A549 (cell line): ENCODE measurements around the gene COL16A1. TPM values are rescaled to one million over a fixed set of nuclear protein-coding genes. Genes with fewer than 3 reads are reported as not detected.

ENCODE experiments used
- ATAC-seq, 2 experiments: fragments of 200-7000 bp in 1 of 2; fragments of >200 bp in 1 of 2; cut with Nextera tagmentation in 1 of 2; cut with Tn5 transposase in 1 of 2; 3 replicates each; pipeline versions ENCODE4 v1.8.0 to v1.9.1; 2018 to 2020; ENCODE audit warnings: mild to moderate bottlenecking in 1 of 2, moderate library complexity in 1 of 2
- CTCF ChIA-PET: fragments of 300-600 bp; sonication (Branson Sonifier 250); formaldehyde crosslinking; extraction: SDS; loops from one replicate; lab custom pipeline; 2021; ENCODE audit warnings: antibody characterized with exemption, inconsistent platforms; lab: Yijun Ruan, JAX
- POLR2A ChIA-PET: fragments of 350-600 bp; formaldehyde crosslinking; extraction: SDS; loops from one replicate; lab custom pipeline; 2021; ENCODE audit warnings: antibody characterized with exemption, inconsistent platforms; lab: Yijun Ruan, JAX
- DNase-seq, 2 experiments: peaks; one replicate each; pipeline versions ENCODE4 v3.0.0 to v3.0.0-alpha.2; 2011 to 2016; ENCODE audit warnings: low read depth in 1 of 2, low spot score in 1 of 2
- FAIRE-seq: peaks from 2 replicates; lab custom pipeline; 2011; peaks lifted over from hg19 to GRCh38; lab: Jason Lieb, UNC
- H3K27ac ChIP-seq, 2 experiments: fragments of >200 bp; sonication (Bioruptor Twin); formaldehyde crosslinking; 3 replicates each; pipeline ENCODE4 v1.5.1; 2016 to 2017
- H3K4me1 ChIP-seq: fragments of >200 bp; sonication (Bioruptor Twin); formaldehyde crosslinking; 3 replicates; pipeline ENCODE4 v1.6.1; 2016
- H3K4me2 ChIP-seq: fragments of >200 bp; sonication (Bioruptor Twin); formaldehyde crosslinking; 3 replicates; pipeline ENCODE4 v1.6.1; 2016
- H3K4me3 ChIP-seq: fragments of >200 bp; sonication (Bioruptor Twin); formaldehyde crosslinking; 3 replicates; pipeline ENCODE4 v1.5.1; 2016
- H3K9me3 ChIP-seq: fragments of >200 bp; sonication (Bioruptor Twin); formaldehyde crosslinking; 3 replicates; pipeline ENCODE4 v1.6.1; 2016
- BHLHE40 ChIP-seq: IDR thresholded peaks from 2 replicates; pipeline ENCODE4 v1.6.1; 2012; ENCODE audit warnings: low read depth, low read length, inconsistent platforms
- CEBPB ChIP-seq, 2 experiments: fragments of >200 bp in 1 of 2; sonication (Bioruptor Twin) in 1 of 2; formaldehyde crosslinking in 1 of 2; IDR thresholded peaks; 2 replicates each; pipeline ENCODE4 v1.6.1; 2012 to 2016
- EHMT2 ChIP-seq: fragments of 200-600 bp; sonication (generic); IDR thresholded peaks from 2 replicates; pipeline ENCODE4 v1.6.1; 2016; ENCODE audit warnings: antibody characterized with exemption, low read depth, mild to moderate bottlenecking, moderate library complexity
- FOXS1 ChIP-seq: fragments of 250-450 bp; sonication (Bioruptor Pico); IDR thresholded peaks from 2 replicates; pipeline ENCODE4 v1.5.0; 2020; ENCODE audit warnings: mild to moderate bottlenecking, moderate library complexity
- HEYL ChIP-seq: fragments of 250-450 bp; sonication (Bioruptor Pico); IDR thresholded peaks from 2 replicates; pipeline ENCODE4 v1.8.0; 2021; ENCODE audit warnings: mild to moderate bottlenecking, moderate library complexity
- HOXA7 ChIP-seq: fragments of 250-450 bp; sonication (Bioruptor Pico); IDR thresholded peaks from 2 replicates; pipeline ENCODE4 v1.5.0; 2020; ENCODE audit warnings: mild to moderate bottlenecking, moderate library complexity
- HOXB13 ChIP-seq: fragments of 250-450 bp; sonication (Bioruptor Pico); IDR thresholded peaks from 2 replicates; pipeline ENCODE4 v1.5.0; 2020; ENCODE audit warnings: low read depth, mild to moderate bottlenecking, moderate library complexity
- HOXB5 ChIP-seq: fragments of 250-450 bp; sonication (Bioruptor Pico); IDR thresholded peaks from 2 replicates; pipeline ENCODE4 v1.5.0; 2020; ENCODE audit warnings: mild to moderate bottlenecking, moderate library complexity
- JUN ChIP-seq, 2 experiments: fragments of >200 bp; sonication (Bioruptor Twin); formaldehyde crosslinking; IDR thresholded peaks; 2 replicates in 1 of 2; 3 replicates in 1 of 2; pipeline ENCODE4 v1.6.1; 2016 to 2017
- JUNB ChIP-seq: fragments of >200 bp; sonication (Bioruptor Twin); formaldehyde crosslinking; IDR thresholded peaks from 2 replicates; pipeline ENCODE4 v1.6.1; 2016
- MAFK ChIP-seq: fragments of 450-650 bp; IDR thresholded peaks from 2 replicates; pipeline ENCODE4 v1.6.1; 2014; ENCODE audit not compliant: partially characterized antibody
- NFE2L2 ChIP-seq: fragments of 150-350 bp; conservative IDR thresholded peaks from 2 replicates; pipeline ENCODE4 v1.6.1; 2014; ENCODE audit warnings: low read length
- NPAS2 ChIP-seq: fragments of 250-450 bp; sonication (Bioruptor Pico); IDR thresholded peaks from 2 replicates; pipeline ENCODE4 v1.8.0; 2022; ENCODE audit warnings: mild to moderate bottlenecking, moderate library complexity, borderline replicate concordance
- PHF8 ChIP-seq: fragments of 200-600 bp; sonication (generic); IDR thresholded peaks from 2 replicates; pipeline ENCODE4 v1.6.1; 2016; ENCODE audit warnings: low read depth, mild to moderate bottlenecking, antibody characterized with exemption, moderate library complexity, borderline replicate concordance
- POLR2A ChIP-seq: IDR thresholded peaks from 2 replicates; pipeline ENCODE4 v1.6.1; 2012; ENCODE audit warnings: mild to moderate bottlenecking, low read length
- RAD21 ChIP-seq, 2 experiments: fragments of >200 bp in 1 of 2; sonication (Bioruptor Twin) in 1 of 2; formaldehyde crosslinking in 1 of 2; IDR thresholded peaks in 1 of 2; conservative IDR thresholded peaks in 1 of 2; 2 replicates in 1 of 2; 3 replicates in 1 of 2; pipeline ENCODE4 v1.6.1; 2012 to 2018; ENCODE audit warnings: inconsistent platforms in 1 of 2
- RFX5 ChIP-seq: fragments of 450-650 bp; IDR thresholded peaks from 2 replicates; pipeline ENCODE4 v1.7.1; 2014; ENCODE audit warnings: antibody characterized with exemption, mild to moderate bottlenecking, moderate library complexity
- TFCP2L1 ChIP-seq: fragments of 250-450 bp; sonication (Bioruptor Pico); IDR thresholded peaks from 2 replicates; pipeline ENCODE4 v1.5.0; 2021; ENCODE audit warnings: mild to moderate bottlenecking
- ZFP36 ChIP-seq: fragments of 450-650 bp; IDR thresholded peaks from 2 replicates; pipeline ENCODE4 v1.6.1; 2014; ENCODE audit warnings: borderline replicate concordance; ENCODE audit not compliant: partially characterized antibody
- ZNF302 ChIP-seq: fragments of 250-450 bp; sonication (Bioruptor Pico); IDR thresholded peaks from 2 replicates; pipeline ENCODE4 v1.9.0; 2021; ENCODE audit warnings: inconsistent platforms, mild to moderate bottlenecking, moderate library complexity
- WGBS: methylation state at CpG from one replicate; pipeline ENCODE4 v1.1.6; 2017; ENCODE audit errors: missing lambda C conversion rate; 5-methylcytosine and 5-hydroxymethylcytosine counted together
- polyA plus RNA-seq, 4 experiments: library from polyadenylated mRNA; depleted of rRNA in 3 of 4; stranded (reverse); fragments of >200 nt; fragmentation: RNase III in 1 of 4; extraction: RNeasy Plus Mini Kit Qiagen cat#74134 plus additional on column Dnase treatment in 1 of 4; gene quantifications; 2 replicates in 3 of 4; 3 replicates in 1 of 4; pipeline ENCODE4 v1.2.3, GENCODE V29; 2011 to 2017
- TF ChIP-seq, protein P1 (sequence below): fragments of >200 bp; sonication (Bioruptor Twin); formaldehyde crosslinking; IDR thresholded peaks from 2 replicates; pipeline ENCODE4 v1.6.1; 2016
- TF ChIP-seq, protein P2 (sequence below): fragments of 250-450 bp; sonication (Bioruptor Pico); IDR thresholded peaks from 2 replicates; pipeline ENCODE4 v1.5.0; 2020; ENCODE audit warnings: low read depth, mild to moderate bottlenecking, moderate library complexity
- TF ChIP-seq, protein P3 (sequence below): fragments of 150-350 bp; IDR thresholded peaks from 2 replicates; pipeline ENCODE4 v1.6.1; 2014; ENCODE audit warnings: low read depth, mild to moderate bottlenecking, low read length
- TF ChIP-seq, protein P4 (sequence below): IDR thresholded peaks from 2 replicates; pipeline ENCODE4 v1.6.1; 2012
- TF ChIP-seq, protein P5 (sequence below): fragments of 200-600 bp; sonication (generic); IDR thresholded peaks from 2 replicates; pipeline ENCODE4 v1.6.1; 2016; ENCODE audit warnings: antibody characterized with exemption, mild to moderate bottlenecking, moderate library complexity
- TF ChIP-seq, protein P6 (sequence below): fragments of >200 bp; sonication (Bioruptor Twin); formaldehyde crosslinking; IDR thresholded peaks from 3 replicates; pipeline ENCODE4 v1.5.1; 2016

The COL16A1 gene
- polyA plus RNA-seq, 2 of the 4 experiments (the other 2 are of a cell fraction) = 1.4 to 8.1 TPM

DNA sequence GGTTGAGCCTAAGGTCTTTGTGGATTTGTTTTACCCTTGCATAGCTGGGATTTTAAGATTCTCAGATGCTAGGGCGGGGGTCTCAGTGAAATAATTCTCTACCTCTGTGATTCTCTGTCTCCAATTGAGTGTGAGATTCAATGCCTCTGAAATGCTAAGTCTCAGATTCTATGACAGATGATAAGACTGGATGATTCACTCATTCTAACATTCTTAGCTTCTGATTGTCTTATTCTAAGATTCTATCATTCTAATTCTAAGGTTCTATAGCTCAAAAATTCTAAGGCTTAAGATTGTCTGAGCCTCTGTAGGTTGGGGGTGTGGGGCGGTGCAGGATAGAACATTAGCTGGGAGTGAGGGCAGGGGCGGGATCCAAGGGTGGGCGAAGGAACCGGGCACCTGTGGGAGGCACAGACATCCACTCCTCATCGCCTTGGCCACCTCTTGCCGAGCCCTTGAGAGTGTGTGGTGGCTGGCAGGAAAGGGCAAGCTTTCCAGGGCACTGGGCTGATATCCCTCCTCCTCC lies 30.8 kb upstream of the COL16A1 start:
- TF ChIP-seq, protein P1, sequence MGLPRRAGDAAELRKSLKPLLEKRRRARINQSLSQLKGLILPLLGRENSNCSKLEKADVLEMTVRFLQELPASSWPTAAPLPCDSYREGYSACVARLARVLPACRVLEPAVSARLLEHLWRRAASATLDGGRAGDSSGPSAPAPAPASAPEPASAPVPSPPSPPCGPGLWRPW = no peak
- TF ChIP-seq MAFK (no peak), EHMT2 (no peak), TFCP2L1 (CRISPR knock-in tag) (no peak), JUNB (no peak), FOXS1 (CRISPR knock-in tag) (no peak), NPAS2 (no peak), ZFP36 (no peak), HOXB5 (CRISPR knock-in tag) (no peak), HOXB13 (CRISPR knock-in tag) (no peak), HEYL (no peak), RAD21 (conservative IDR thresholded peaks at IDR 0.05 in 1 of 2, IDR thresholded peaks at IDR 0.05 in 1 of 2) (no peak), BHLHE40 (no peak), HOXA7 (no peak), PHF8 (no peak), RFX5 (no peak)
- TF ChIP-seq, protein P2, sequence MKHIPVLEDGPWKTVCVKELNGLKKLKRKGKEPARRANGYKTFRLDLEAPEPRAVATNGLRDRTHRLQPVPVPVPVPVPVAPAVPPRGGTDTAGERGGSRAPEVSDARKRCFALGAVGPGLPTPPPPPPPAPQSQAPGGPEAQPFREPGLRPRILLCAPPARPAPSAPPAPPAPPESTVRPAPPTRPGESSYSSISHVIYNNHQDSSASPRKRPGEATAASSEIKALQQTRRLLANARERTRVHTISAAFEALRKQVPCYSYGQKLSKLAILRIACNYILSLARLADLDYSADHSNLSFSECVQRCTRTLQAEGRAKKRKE (CRISPR knock-in tag) = no peak
- TF ChIP-seq, protein P3, sequence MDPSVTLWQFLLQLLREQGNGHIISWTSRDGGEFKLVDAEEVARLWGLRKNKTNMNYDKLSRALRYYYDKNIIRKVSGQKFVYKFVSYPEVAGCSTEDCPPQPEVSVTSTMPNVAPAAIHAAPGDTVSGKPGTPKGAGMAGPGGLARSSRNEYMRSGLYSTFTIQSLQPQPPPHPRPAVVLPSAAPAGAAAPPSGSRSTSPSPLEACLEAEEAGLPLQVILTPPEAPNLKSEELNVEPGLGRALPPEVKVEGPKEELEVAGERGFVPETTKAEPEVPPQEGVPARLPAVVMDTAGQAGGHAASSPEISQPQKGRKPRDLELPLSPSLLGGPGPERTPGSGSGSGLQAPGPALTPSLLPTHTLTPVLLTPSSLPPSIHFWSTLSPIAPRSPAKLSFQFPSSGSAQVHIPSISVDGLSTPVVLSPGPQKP = no peak
- TF ChIP-seq, protein P4, sequence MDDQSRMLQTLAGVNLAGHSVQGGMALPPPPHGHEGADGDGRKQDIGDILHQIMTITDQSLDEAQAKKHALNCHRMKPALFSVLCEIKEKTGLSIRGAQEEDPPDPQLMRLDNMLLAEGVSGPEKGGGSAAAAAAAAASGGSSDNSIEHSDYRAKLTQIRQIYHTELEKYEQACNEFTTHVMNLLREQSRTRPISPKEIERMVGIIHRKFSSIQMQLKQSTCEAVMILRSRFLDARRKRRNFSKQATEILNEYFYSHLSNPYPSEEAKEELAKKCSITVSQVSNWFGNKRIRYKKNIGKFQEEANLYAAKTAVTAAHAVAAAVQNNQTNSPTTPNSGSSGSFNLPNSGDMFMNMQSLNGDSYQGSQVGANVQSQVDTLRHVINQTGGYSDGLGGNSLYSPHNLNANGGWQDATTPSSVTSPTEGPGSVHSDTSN = no peak
- Histone ChIP-seq H3K4me2 (no peak overlapping the region), H3K9me3 (no peaks in the 10 kb centered on the region), H3K4me3 (no peak overlapping the region), H3K4me1 (no peaks in the 10 kb centered on the region), H3K27ac (no peak overlapping the region)
- ChIA-PET CTCF (interaction anchor here (0.9 to 4.3 kb wide), 7 partner anchors 9 to 70 kb away, joined by 3 to 13 read pairs (median 5); no protein-coding TSS in a partner anchor), POLR2A (interaction anchor here (0.5 to 1.4 kb wide), 2 partner anchors 86 to 90 kb away, joined by 4 to 5 read pairs; partner anchors contain the start of gene PEF1)
- WGBS = 85% methylated on average over 7 of the region's 7 CpGs
- FAIRE-seq (no peak), DNase-seq (no peak), ATAC-seq (0 out of 6 replicates have a peak, but pooled peaks of 1 of the 2 experiments have one; percentile 32)

DNA sequence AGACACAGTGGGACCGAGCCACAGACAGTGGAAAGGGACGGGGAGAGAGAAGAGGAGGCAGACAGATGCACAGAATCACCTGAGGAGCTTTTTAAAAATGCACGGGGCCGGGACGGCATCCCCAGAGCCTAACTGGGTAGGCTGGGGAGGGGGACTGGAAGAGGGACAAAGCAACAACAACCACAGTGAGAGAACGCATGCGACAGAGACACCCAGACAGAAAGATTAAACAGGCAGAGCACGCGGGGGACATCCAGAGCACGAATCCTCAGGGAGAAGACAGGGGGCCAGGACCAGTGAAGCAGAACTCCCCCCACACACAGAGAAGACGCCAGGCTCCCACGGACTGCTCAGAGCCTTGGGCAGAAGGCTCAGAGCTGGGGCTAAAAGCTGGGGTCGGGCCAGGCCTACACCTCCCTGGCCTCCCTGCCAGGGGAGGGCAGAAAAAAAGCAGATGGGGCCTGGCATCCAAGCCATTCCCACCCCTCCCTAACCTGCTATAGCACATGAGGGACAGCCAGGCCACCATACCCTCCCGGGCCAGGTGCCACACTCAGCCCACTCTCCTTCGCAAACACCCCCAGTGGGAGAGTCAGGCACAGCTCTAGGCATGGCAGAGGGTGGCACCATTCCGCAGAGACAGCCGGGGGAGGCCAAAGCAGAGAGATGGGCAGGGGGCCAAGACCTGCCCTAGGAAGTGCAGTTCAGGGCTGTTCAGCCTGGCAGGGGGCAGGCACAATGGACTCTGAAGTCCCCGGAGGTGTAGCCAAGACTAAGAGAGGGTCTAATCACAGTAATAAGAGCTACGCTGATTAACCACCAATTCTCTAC lies 29.8 kb upstream of the COL16A1 start:
- DNase-seq (no peak), ATAC-seq (no peak; a peak in 1 of 6 replicates), FAIRE-seq (no peak)
- CTCF ChIA-PET = interaction anchor here (0.9 to 4.3 kb wide), 4 partner anchors 17 to 69 kb away, joined by 3 to 13 read pairs (median 7); no protein-coding TSS in a partner anchor
- no peaks in the 10 kb centered on the region for H3K4me1 ChIP-seq
- H3K9me3 ChIP-seq = no peaks in the 10 kb centered on the region
- no peak overlapping the region for H3K4me2 ChIP-seq
- WGBS = 79% methylated on average over 15 of the region's 19 CpGs
- POLR2A ChIA-PET = no interaction called here
- H3K4me3 ChIP-seq = no peak overlapping the region
- H3K27ac ChIP-seq = no peak overlapping the region
- no peak for TF ChIP-seq PHF8
- TF ChIP-seq RAD21 (conservative IDR thresholded peaks at IDR 0.05 in 1 of 2, IDR thresholded peaks at IDR 0.05 in 1 of 2) = no peak
- no peak for TF ChIP-seq NFE2L2
- TF ChIP-seq, protein P5, sequence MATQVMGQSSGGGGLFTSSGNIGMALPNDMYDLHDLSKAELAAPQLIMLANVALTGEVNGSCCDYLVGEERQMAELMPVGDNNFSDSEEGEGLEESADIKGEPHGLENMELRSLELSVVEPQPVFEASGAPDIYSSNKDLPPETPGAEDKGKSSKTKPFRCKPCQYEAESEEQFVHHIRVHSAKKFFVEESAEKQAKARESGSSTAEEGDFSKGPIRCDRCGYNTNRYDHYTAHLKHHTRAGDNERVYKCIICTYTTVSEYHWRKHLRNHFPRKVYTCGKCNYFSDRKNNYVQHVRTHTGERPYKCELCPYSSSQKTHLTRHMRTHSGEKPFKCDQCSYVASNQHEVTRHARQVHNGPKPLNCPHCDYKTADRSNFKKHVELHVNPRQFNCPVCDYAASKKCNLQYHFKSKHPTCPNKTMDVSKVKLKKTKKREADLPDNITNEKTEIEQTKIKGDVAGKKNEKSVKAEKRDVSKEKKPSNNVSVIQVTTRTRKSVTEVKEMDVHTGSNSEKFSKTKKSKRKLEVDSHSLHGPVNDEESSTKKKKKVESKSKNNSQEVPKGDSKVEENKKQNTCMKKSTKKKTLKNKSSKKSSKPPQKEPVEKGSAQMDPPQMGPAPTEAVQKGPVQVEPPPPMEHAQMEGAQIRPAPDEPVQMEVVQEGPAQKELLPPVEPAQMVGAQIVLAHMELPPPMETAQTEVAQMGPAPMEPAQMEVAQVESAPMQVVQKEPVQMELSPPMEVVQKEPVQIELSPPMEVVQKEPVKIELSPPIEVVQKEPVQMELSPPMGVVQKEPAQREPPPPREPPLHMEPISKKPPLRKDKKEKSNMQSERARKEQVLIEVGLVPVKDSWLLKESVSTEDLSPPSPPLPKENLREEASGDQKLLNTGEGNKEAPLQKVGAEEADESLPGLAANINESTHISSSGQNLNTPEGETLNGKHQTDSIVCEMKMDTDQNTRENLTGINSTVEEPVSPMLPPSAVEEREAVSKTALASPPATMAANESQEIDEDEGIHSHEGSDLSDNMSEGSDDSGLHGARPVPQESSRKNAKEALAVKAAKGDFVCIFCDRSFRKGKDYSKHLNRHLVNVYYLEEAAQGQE = no peak
- TF ChIP-seq CEBPB (IDR thresholded peaks at IDR 0.05) = no peak
- TF ChIP-seq, protein P6, sequence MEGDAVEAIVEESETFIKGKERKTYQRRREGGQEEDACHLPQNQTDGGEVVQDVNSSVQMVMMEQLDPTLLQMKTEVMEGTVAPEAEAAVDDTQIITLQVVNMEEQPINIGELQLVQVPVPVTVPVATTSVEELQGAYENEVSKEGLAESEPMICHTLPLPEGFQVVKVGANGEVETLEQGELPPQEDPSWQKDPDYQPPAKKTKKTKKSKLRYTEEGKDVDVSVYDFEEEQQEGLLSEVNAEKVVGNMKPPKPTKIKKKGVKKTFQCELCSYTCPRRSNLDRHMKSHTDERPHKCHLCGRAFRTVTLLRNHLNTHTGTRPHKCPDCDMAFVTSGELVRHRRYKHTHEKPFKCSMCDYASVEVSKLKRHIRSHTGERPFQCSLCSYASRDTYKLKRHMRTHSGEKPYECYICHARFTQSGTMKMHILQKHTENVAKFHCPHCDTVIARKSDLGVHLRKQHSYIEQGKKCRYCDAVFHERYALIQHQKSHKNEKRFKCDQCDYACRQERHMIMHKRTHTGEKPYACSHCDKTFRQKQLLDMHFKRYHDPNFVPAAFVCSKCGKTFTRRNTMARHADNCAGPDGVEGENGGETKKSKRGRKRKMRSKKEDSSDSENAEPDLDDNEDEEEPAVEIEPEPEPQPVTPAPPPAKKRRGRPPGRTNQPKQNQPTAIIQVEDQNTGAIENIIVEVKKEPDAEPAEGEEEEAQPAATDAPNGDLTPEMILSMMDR = no peak
- no peak for TF ChIP-seq POLR2A
- no peak for TF ChIP-seq JUN (IDR thresholded peaks at IDR 0.05)
- no peak for TF ChIP-seq ZNF302
